ENCODE data around the gene PGS1.
"Not testable (repeated sequence)": the region's sequence is repeated elsewhere in the genome, so short reads cannot be mapped to it uniquely, and the experiment has no call there.

The PGS1 gene

GRCh38 chr17:78378225-78379130 is at the start of gene PGS1:
Gene PGS1 (plus strand): TSS chr17:78378649. CDS start chr17:78378666, 17 bp downstream.
- no peak for FAIRE-seq
- peak; percentile 92 for TF ChIP-seq POLR2A (IDR thresholded peaks at IDR 0.05; ENCODE audit: low read depth, low read length)

GRCh38 chr17:78329263-78330059 is 49.0 kb upstream of the PGS1 start:
- no peak for TF ChIP-seq POLR2A (IDR thresholded peaks at IDR 0.05; ENCODE audit: low read depth, low read length)
- FAIRE-seq (no peak), DNase-seq (ENCODE audit: insufficient read length, low spot score) (peak; percentile 86)

More at GRCh38 chr17:78378225-78379130, at the start of gene PGS1:
- DNase-seq (ENCODE audit: insufficient read length, low spot score), result no peak

- DNase-seq (ENCODE audit: insufficient read length, low spot score) (peak; percentile 78), FAIRE-seq (no peak)
- peak; percentile 19; the same call in 1 of the 2 replicates for TF ChIP-seq POLR2A (IDR thresholded peaks at IDR 0.05; ENCODE audit: low read depth, low read length)
These were observed 47.8 kb upstream of the PGS1 start for GRCh38 chr17:78330570-78331224.

GRCh38 chr17:78331355-78331754 is 47.1 kb upstream of the PGS1 start:
- DNase-seq (ENCODE audit: insufficient read length, low spot score); FAIRE-seq: not testable (repeated sequence)

GRCh38 chr17:78332991-78333390 is 45.5 kb upstream of the PGS1 start:
- DNase-seq (ENCODE audit: insufficient read length, low spot score), result no peak
- FAIRE-seq, result no peak
- no peak for TF ChIP-seq POLR2A (IDR thresholded peaks at IDR 0.05; ENCODE audit: low read depth, low read length)

GRCh38 chr17:78335209-78335608 is 43.2 kb upstream of the PGS1 start:
- no peak for TF ChIP-seq POLR2A (IDR thresholded peaks at IDR 0.05; ENCODE audit: low read depth, low read length)

GRCh38 chr17:78337244-78338109 is 41.0 kb upstream of the PGS1 start:
- no peak for FAIRE-seq
- TF ChIP-seq POLR2A (IDR thresholded peaks at IDR 0.05; ENCODE audit: low read depth, low read length), result no peak
- DNase-seq (ENCODE audit: insufficient read length, low spot score), result no peak

More at GRCh38 chr17:78335209-78335608, 43.2 kb upstream of the PGS1 start:
- no peak for DNase-seq (ENCODE audit: insufficient read length, low spot score)
- FAIRE-seq, result no peak

- FAIRE-seq, result no peak
- no peak for DNase-seq (ENCODE audit: insufficient read length, low spot score)
- TF ChIP-seq POLR2A (IDR thresholded peaks at IDR 0.05; ENCODE audit: low read depth, low read length), result no peak
These were observed 39.8 kb upstream of the PGS1 start for GRCh38 chr17:78338486-78339259.

- FAIRE-seq (no peak), DNase-seq (ENCODE audit: insufficient read length, low spot score) (no peak)
- TF ChIP-seq POLR2A (IDR thresholded peaks at IDR 0.05; ENCODE audit: low read depth, low read length), result no peak
These were observed 38.1 kb upstream of the PGS1 start for GRCh38 chr17:78340183-78340955.

- FAIRE-seq (no peak), DNase-seq (ENCODE audit: insufficient read length, low spot score) (peak; percentile 65)
- peak; percentile 63 for TF ChIP-seq POLR2A (IDR thresholded peaks at IDR 0.05; ENCODE audit: low read depth, low read length)
These were observed 36.6 kb upstream of the PGS1 start for GRCh38 chr17:78341559-78342448.

Data from H54 (cell line).